Activated T-cell treated with anti-CD3 and anti-CD28 coated beads for 24 hours (primary cell): Measurements from ENCODE around the gene INTS11.
"Not testable (repeated sequence)": the region's sequence is repeated elsewhere in the genome, so short reads cannot be mapped to it uniquely, and the experiment has no call there.

Experiments
- DNase-seq: peaks from one replicate; pipeline ENCODE4 v3.0.0-alpha.2; 2020; ENCODE audit warnings: low read depth

The INTS11 gene

DNA sequence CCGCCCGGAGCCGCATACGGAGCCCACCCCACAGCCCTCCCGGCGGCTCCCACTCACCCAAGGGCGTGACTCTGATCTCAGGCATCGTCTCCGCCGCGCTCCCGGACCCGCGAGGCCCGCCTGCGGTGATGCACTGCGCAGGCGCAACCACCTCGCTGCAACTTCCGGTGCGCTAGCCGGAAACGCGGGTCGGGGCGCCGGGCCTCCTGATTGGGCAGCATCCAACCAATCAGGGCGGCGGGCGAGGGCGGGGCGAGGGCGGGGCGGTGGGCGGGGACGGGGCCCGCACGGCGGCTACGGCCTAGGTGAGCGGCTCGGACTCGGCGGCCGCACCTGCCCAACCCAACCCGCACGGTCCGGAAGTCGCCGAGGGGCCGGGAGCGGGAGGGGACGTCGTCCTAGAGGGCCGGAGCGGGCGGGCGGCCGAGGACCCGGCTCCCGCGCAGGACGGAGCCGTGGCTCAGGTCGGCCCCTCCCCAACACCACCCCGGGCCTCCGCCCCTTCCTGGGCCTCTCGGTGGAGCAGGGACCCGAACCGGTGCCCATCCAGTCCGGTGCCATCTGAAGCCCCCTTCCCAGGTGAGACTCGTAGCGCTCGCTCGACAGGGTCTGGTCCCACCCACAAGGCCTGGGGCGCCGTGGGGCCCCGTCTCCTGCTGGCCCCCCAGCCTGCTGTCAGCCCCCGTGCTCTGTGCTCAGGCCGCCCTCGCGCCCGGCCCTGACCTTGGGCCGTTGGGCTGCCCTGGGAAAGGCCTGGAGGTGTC lies at the start of gene INTS11, which contains the start of gene CPTP:
Gene INTS11, minus strand, starts transcription at position 137 of the 764 bp plus-strand sequence. Its CDS starts 52 bp downstream, at position 85.
Gene CPTP, plus strand, starts transcription at position 279 of the 764 bp plus-strand sequence. CDS start 2,109 bp downstream, outside the sequence.
- DNase-seq = peak; percentile 95

DNA sequence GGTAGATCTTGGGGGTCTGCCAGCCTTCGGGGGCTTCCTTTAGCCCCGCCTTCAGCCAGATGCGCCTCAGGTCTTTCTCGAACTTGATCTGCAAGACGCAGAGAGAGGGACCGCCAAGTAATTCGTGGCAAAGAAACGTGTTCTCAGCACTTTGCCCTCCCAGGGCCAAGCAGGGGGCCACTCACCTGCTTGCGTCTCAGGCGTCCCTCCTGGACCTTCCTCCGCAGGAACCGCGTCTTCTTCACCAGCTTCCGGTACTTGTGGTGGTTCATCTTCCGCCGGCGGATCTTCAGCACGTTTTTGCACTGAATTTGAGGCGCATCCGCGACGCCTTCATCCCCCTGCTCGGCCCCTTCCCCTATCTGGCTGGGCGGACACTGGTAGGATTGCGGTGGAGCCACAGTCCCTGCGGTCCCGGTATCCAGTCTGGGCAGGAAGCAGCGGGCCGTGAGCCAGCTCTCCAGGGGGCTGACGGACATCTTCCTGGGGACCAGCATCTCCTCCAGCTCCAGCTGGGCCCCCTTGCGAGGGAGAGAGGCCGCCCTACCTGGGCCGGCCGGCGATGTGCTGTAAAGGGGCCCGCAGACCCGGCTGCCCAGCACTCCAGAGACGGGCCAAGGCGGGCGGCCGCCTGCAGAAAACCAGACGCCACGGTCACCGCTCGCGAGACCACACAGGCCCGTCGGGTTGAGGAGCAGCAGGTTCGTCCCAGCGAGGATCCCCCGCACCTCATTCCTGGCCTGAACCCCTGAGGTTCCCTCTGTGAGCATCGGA lies 49.5 kb upstream of the INTS11 start:
- no peak for DNase-seq

DNA sequence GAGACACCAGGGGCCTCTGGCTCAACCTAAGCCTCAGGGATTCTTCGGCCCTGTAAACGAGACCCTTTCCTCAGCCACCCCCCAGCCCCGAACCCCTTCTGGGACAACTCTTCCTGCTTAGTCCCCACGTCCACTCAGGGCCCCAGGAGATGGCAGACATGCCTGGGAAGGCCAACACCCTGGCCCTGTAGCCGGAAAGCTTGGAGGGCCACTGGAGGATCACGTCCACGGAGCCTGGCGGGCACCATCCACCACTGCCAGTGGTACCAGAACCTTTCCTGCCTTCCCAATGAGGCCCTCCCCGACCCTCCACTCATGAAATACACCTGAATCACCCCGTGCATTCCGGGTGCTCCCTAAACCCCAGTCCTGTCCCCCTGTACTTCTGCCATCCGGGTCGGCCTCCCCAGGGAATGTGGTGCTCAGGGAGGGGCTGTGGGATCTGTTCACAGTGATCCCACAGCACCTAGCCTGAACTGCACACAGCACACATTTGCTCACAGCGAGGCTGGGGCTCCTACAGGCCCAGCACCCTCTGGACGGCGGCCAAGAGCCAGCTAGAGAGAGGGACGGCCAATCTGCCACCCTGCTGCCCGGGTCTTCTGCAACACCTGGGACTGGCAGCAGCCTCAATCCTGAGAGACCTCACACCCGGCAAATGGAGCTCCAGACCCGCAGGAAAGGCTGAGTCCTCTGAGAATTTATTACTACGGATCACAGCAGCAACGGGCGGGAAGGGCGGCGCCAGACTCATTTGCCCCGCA lies 48.8 kb upstream of the INTS11 start:
- DNase-seq = no peak

DNA sequence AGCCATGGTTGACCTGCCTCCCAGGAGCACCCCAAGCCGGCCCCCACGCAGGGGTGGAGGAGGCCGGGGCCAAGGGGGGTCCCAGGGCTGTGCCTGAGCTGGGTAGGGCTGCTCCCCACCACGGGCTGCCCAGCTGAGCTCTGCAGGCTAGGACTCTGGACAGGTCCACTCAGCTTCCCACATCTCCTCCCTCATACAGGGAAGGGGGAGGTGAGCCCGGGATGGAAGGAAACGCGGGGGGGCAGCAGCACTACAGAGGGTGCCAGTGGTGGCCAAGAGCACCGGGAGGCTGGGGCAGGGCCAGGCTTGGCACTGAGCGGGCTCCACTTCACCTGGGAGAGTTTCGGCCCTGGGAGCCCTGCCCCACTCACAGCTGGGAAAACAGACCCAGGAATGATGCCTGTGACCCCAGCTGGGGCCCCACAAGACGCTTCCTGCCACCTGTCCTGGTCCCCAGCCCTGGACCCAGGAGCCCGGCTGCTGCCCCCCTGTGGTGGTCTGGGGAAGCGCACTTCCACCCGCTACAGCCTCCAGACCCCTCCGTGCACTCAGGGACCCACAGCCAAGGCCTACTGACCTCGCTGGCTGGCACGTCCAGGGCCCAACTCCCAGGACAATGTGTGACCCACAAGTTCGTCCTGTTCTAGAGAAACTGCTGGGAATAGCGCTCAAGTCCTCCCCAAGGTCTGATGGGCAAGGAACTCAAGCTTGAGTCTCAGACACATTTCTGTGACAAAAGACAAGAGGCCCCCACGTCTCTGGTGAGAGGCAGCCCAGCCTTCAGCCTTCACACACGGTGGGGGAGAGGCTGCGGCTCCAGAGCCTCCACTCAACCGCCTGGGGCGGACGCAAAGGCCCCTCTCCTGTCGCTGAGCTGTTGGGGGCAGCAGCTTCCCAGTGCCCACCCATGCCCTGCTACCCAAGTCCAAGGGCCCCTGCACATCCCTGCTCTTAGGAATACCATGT lies 47.6 kb upstream of the INTS11 start:
- peak; percentile 70 for DNase-seq

DNA sequence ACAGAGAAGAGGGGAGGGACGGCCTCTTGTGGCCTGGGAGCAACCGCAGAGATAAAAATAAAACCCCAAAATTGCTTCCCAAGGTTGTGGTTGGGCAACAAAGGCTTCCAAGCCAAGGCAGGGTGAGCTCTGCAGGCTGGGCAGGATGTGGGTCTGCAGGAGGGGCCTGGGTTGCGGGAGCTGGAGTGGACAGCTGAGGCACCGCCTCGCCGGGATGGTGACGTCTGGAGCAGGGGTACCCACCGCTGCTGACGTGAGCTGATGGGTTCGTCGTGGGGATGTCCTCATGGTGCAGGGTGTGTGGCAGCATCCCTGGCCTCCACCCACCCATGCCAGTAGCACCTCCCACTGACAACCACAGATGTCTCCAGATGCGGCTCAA lies 46.9 kb upstream of the INTS11 start:
- no peak for DNase-seq

DNA sequence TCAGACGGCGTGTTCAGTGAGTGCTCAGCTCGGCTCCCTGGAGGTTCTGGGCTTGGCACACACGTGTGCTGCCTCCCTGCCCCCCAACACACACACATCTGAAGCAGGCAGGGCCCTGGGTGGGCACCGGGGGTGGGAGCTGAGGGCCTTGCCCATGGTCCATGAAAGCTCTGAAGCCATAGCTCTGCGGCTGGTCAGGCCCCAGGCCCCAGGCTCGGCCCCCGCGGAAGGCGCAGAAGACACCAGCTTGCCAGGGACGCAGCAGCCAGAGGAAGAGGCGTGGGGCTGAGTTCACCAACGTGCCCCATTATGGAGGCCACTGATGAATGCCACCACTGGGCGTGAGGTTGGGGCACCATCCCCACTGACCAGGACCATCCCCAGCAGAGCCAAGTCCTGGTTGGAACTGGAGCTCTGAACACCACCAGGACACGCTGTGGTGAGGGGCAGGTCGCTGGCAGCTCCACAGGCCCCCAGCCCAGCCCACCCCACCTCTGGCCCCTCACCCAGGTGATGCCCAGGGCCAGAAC lies 46.4 kb upstream of the INTS11 start:
- DNase-seq = no peak

DNA sequence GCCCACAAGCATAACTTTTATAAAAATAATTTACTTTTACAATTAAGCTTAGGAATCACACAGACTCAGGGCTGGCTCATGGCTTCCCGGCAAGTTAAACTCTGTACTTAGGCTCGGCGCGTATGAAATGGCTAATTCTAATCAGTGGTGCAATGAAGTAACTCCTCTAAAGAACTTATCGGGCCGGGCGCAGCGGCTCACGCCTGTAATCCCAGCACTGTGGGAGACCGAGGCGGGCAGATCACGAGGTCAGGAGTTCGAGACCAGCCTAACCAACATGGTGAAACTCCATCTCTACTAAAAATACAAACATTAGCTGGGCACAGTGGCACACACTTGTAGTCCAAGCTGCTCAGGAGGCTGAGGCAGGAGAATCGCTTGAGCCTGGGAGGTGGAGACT lies 45.6 kb upstream of the INTS11 start:
- DNase-seq = not testable (repeated sequence)

DNA sequence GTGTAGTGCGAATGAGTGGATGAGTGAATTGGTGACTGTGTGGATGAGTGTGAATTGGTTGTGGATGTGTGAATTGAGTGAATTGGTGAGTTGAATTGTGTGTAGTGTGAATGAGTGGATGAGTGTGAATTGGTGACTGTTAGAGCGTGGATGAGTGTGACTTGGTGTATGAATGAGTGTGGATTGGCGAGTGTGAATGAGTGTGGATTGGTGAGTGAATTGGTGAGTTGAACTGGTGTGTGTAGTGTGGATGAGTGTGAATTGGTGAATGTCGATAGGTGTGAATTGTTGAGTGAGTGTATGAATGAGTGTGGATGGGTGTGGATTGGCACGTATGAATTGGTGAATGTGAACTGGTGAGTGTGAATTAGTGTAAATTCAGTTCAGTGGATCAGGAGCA lies 42.9 kb upstream of the INTS11 start:
- DNase-seq = no peak

DNA sequence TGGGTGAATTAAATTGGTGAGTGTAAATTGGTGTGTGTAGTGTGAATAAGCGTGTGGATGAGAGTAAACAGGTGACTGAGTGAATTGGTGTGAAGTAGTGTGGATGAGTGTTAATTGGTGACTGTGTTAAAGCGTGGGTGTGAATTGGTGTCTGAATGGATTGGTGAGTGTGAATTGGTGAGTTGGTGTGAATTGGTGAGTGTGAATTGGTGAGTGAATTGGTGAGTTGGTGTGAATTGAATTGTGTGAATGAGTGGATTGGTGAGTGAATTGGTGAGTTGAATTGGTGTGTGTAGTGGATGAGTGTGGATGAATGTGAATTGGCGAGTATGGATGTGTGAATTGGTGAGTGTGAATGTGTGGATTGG lies 42.2 kb upstream of the INTS11 start:
- DNase-seq = no peak

DNA sequence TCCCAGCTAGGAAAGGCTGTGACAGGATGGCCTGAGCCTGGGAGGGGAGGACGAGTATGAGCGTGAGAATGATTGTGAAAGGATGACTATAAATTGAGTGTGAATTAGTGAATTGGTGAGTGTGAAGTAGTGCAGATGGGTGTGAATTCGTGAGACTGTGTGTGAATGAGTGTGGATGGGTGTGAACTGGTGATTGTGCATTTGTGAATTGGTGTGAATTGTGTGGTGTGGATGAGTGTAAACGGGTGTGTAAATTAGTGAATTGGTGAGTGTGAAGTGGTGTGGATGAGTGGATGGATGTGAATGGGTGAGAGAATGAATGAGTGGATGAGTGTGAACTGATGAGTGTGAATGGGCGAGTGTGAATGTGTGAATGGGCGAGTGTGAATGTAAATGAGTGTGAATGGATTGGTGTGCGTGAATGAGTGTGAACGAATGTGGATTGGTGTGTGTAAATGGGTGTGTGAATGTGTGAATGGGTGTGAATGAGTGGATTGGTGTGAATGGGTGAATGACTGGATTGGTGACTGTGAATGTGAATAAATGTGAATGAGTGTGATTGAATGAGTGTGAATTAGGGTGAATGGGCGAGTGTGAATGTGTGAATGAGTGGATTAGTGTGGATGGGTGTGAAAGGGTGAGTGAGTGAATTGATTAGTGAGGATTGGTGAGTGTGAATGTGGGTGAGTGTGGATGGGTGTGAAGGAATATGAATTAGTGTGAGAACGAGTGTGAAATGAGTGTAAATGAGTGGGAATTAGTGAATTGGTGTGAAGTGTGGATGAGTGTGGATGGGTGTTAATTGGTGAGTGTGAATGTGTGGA lies 41.6 kb upstream of the INTS11 start:
- no peak for DNase-seq

DNA sequence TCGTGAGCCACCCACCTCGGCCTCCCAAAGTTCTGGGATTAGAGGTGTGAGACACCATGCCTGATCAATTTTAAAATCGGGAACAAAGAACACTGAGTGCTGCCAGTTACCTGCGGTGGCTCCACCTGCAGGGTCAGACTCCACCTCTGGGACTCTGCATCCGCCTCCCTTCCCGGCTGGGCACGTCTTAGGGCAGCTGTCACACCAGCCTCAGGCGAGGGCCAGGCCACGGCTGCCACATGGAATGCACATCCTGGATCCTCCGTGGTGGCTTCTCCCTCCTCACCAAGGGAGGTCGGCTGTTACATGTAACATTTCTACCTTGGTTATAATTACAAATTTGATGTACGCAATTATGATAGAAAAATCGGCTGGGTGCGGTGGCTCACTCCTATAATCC lies 39.8 kb upstream of the INTS11 start:
- DNase-seq = no peak

DNA sequence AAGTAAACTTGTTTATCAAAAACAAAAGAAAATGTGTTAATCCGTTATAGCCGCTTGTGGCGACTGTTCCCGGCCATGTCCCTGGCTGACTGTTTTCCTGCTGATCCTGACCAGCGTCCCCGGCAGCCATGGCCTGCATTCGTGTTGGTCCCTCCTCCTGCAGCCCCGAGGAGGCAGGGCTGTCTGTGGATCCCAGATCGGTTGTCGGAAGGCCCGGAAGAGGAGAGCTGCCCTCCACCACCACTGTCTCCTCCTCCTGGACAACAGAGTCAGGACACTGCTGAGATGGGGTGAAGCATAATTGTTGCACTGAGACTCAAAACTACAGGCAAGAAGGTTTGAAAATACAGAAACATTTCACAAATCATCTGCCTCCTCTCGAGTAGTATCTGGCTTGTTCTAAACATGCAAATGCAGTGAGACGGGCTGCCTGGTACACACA lies 37.5 kb upstream of the INTS11 start:
- DNase-seq = no peak

DNA sequence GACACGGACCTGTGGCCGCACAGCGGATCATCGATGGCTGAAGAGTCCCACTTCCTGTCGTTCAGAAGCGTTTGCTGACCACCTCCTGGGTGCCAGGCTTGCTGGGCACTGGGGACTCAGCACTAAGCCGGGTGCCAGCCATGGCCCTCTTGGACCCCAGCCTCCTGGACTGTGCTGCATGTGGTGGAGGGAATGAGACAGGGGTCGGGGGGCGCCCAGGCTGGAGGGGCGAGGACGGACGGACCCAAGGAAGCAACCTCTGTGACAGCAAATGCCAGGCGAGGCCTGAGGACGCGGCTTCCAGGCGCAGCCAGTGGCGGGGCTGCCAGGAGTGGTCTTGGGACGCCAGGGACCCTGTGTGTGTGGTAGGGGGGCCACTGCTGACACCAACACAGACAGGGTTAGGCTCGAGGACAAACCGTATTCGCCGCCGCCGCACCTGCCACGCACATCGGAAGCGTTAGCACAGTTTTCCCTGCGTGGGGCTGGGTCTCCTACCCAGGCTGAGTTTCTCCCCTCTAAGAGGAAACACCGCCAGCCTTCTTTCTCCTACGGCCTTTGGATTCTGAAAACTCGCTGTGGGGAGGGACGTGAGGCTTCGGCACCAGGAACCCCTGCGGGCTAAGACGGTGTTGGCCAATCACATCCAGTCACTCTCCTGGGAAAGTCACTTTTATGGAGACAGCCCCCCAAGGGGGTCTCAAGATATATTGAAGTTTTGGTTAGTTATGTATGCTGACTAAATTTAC lies 36.9 kb upstream of the INTS11 start:
- DNase-seq = no peak

DNA sequence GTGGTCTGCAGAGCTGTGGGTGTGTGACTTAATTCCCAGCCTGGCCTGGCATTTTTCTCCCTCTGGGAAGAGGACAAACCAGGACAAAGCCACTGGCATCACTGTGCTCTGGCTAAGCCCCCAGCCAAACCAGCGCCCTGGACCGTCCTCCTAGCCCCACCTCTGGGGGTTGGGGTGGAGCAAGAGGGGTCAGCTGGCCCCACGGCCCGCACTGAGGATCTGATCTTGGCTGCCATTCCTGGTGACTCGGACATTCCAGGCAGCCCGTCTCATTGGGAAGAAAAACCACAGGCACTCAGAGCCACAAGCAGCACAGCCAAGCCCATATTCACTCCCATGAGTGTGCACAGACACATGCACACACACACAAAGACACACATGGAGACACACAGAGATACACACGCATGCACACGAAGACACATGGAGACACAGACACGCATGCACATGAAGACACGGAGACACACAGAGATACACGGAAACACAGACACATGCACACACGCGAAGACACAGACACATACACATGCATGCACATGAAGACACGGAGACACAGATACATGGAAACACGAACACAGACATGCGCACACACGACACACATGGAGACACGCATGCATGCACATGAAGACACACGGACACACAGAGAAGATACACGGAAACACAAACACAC lies 36.2 kb upstream of the INTS11 start:
- no peak for DNase-seq

DNA sequence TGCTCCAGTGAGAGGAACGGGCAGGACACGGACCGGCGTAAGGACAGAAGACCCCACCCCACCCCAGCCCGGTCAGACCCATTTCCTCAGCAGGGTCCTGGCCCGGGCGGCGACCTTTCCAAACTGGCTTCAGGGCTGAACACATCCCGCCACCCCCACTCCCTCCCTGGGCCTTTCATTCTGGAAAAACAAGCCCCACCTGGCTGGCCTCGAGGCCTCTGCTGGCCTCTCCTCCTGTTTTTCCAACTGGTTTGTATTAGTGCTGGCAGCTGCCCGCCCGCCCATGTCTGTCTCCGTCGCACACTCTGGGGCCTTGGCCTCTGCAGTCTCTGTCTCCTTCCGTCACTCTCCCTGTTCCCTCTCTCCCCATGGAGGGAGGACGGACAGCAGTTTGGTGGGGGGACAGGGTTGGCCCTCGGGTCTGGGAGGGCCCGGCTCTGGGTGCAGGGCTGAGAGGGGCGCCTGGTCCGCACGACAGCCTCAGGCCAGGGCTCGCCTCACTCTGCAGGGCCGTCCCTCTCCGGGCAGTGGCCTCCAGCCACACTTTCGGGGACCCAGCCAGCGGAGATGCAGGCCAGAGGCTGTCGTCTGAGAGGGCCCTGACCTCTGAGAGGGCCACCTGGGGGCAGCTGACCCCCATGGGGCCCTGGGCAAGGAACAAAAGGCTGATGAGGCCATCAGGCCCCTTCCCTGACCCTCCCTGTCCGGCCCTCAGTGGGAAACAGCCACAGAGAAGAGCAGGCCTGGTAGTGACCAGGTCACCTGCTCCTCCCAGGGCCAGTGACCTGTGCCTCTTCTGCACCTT lies 35.4 kb upstream of the INTS11 start:
- DNase-seq = no peak

DNA sequence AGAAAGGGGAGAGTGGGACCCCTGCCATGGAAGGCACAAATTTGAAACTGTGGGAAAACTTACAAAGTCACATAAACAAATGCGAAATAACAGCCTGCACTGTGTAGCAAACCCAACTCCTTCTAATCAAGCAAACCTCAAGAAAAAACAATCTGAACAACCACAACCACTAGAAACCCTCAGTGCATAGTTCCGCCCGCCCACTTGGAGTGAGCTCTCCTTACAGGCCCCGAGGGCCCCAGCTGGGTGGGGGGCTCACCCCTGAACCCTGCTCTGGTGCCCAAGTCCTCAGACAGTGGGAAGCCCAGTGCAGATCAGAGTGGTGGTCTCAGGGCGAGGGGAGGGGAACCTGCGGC lies 34.8 kb upstream of the INTS11 start:
- no peak for DNase-seq

DNA sequence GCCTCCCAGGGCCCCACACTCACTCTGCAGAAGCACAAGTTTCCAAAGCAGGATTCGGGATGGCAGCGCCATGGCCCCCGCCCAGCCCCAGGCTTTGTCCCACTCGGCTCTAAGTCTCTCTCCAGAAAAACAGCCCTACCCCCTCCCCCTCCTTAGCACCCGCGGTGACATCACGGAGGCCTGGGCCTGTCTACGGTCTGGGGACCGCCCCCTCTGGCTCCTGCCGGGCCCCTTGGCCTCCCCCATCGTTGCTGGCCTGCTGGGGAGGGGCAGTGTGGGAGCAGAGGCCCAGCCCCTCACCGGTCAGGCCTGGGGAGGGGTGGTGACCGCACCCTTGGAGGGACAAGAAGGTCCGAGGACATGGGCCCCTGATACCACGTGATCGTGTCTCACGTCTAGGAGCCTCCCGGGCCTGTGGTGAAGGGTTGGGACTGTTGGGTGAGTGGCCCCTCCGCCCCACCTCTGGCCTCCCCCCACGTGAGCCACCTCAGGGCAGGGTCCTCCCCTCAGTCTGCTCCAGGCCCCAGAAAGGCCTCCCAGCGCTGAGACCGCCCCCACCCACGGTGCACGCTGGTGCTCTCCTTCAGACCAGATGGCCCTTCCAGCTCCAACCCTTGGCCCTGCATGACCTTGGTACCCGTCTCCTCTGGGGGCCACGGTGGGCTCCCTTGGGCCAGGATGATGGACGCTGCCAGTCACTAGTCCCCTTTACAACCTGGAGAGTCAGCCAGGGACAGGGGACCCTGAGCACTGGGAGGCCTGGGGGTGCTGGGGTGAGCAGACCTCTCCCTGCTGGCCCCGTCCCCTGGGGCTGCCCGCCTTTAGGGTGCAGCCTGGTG lies 34.2 kb upstream of the INTS11 start, which contains the start of gene MXRA8:
Gene MXRA8, minus strand, starts transcription at position 123 of the 839 bp plus-strand sequence. Its CDS starts 51 bp downstream, at position 72.
- DNase-seq = no peak
